HL-60 (cell line): ENCODE measurements around the gene TNFSF12.

Experiments used
- CTCF ChIP-seq: IDR thresholded peaks from one replicate; pipeline ENCODE4 v1.5.1; 2011; ENCODE audit warnings: low read length, control low read depth, inconsistent platforms; ENCODE audit not compliant: insufficient read depth
- GABPA ChIP-seq: IDR thresholded peaks from 2 replicates; pipeline ENCODE4 v1.6.1; 2012; ENCODE audit warnings: low read depth
- POLR2AphosphoS5 ChIP-seq: IDR thresholded peaks from 2 replicates; pipeline ENCODE4 v1.6.1; 2012; ENCODE audit warnings: low read depth
- REST ChIP-seq: IDR thresholded peaks from 2 replicates; pipeline ENCODE4 v1.6.1; 2012; ENCODE audit warnings: low read depth; ENCODE audit not compliant: insufficient replicate concordance
- SPI1 ChIP-seq: IDR thresholded peaks from 2 replicates; pipeline ENCODE4 v1.6.1; 2012; ENCODE audit warnings: low read depth, mild to moderate bottlenecking, borderline replicate concordance

- TF ChIP-seq POLR2AphosphoS5 = no peak
- no peak for TF ChIP-seq CTCF
- no peak for TF ChIP-seq SPI1
- TF ChIP-seq REST = no peak
- TF ChIP-seq GABPA = no peak
Observed at GRCh38 chr17:7509937-7510336, 38.9 kb upstream of the TNFSF12 start.
